Ovary (tissue), 3 donors: ENCODE results near the gene ARHGEF11.

Experiments used
- EP300 ChIP-seq: sonication (generic); formaldehyde crosslinking; IDR thresholded peaks from one replicate; pipeline ENCODE4 v1.6.1; 2017; ENCODE audit warnings: antibody characterized with exemption
- POLR2A ChIP-seq: fragments of 450-650 bp; IDR thresholded peaks from one replicate; pipeline ENCODE4 v1.6.1; 2017; ENCODE audit warnings: antibody characterized with exemption, mild to moderate bottlenecking, moderate library complexity
- TF ChIP-seq, protein P1 (sequence below), 3 donors: fragments of 450-650 bp in 2 of 3; fragments of 200-600 bp in 1 of 3; IDR thresholded peaks; one replicate each; pipeline versions ENCODE4 v1.5.1 to v1.8.0; 2016 to 2022; ENCODE audit warnings: antibody characterized with exemption in 3 of 3, mild to moderate bottlenecking in 1 of 3
- donor health status: DM: no; HTN: no; CAD: no.

GRCh38 chr1:157007306-157007705 is 38.2 kb downstream of the ARHGEF11 start:
- TF ChIP-seq, protein P1, sequence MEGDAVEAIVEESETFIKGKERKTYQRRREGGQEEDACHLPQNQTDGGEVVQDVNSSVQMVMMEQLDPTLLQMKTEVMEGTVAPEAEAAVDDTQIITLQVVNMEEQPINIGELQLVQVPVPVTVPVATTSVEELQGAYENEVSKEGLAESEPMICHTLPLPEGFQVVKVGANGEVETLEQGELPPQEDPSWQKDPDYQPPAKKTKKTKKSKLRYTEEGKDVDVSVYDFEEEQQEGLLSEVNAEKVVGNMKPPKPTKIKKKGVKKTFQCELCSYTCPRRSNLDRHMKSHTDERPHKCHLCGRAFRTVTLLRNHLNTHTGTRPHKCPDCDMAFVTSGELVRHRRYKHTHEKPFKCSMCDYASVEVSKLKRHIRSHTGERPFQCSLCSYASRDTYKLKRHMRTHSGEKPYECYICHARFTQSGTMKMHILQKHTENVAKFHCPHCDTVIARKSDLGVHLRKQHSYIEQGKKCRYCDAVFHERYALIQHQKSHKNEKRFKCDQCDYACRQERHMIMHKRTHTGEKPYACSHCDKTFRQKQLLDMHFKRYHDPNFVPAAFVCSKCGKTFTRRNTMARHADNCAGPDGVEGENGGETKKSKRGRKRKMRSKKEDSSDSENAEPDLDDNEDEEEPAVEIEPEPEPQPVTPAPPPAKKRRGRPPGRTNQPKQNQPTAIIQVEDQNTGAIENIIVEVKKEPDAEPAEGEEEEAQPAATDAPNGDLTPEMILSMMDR (IDR thresholded peaks at IDR 0.05): no peak
- TF ChIP-seq POLR2A (no peak), EP300 (no peak)
